Stimulated activated CD8-positive, alpha-beta memory T cell treated with anti-CD3 and anti-CD28 coated beads, Interleukin-12 subunit alpha, Interleukin-12 subunit beta, amount 100 ng/mL, for 24 hours (primary cell): ENCODE measurements around the gene BACH1.

Source experiments
- DNase-seq: peaks from one replicate; pipeline ENCODE4 v3.0.0-alpha.2; 2020; ENCODE audit errors: extremely low read depth

BACH1 gene

DNA sequence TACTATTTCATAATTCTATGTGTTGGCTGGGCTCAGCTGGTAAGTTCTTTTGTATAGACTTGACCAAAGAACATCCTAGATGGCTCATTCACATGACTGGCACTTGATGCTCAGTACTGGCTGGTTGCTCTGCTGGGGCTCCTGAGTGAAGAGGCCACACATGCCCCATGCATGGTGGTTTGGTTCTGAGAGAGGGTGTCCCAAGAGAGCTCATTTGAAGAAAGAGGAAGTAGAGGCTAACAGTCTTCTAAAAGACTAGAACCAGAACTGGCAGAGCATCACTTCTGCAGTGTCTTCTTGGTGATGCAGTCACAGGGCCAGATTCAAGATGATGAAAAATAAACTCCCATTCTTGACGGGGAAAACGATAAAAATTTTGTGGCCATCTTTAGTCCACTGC lies 5.2 kb upstream of the BACH1 start:
- no peak for DNase-seq

DNA sequence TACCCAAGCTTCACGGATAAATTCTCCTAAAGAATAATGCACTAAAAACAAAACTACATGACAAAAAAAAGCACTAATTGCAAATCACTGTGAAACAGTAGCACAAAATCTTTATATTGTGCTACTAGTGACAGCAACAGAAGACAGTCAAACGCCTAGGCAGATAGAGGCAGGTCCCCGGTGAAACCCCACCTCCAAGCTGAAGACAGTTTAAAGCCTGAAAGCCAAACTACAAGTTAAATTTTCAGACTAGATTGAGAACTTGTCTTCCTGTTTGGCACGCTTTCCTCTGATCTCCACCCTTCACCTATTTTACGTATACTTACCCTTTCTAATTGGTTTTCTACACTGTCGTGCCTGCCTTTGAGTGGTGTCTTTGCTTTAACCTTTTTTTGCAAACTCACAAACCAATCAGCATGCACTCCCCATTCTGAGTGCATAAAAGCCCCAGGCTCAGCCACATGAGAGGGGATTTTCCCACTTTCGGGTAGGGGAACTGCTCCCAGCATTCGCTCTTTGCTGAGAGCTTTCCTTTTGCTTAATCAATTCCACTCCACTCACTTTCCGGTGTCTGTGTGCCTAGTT lies 3.6 kb upstream of the BACH1 start:
- DNase-seq = no peak

DNA sequence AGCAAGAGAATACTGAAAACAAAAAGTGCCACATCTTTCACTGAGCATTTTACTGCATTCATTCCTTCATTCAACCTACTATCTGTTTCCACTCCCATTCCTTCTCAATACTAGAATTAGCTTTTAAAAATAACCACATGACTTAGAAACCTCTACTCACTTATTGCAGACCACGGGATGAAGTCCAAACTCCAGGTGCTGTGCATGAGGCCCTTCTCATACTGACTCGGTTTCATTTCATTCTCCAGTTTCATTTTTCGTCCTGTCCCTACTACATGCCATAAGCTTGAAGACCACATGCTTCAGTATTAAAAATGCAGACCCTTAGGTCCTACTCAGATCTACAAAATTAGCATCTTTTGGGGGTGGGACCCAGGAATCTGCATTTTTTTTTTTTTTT lies 2.3 kb upstream of the BACH1 start:
- DNase-seq = no peak

DNA sequence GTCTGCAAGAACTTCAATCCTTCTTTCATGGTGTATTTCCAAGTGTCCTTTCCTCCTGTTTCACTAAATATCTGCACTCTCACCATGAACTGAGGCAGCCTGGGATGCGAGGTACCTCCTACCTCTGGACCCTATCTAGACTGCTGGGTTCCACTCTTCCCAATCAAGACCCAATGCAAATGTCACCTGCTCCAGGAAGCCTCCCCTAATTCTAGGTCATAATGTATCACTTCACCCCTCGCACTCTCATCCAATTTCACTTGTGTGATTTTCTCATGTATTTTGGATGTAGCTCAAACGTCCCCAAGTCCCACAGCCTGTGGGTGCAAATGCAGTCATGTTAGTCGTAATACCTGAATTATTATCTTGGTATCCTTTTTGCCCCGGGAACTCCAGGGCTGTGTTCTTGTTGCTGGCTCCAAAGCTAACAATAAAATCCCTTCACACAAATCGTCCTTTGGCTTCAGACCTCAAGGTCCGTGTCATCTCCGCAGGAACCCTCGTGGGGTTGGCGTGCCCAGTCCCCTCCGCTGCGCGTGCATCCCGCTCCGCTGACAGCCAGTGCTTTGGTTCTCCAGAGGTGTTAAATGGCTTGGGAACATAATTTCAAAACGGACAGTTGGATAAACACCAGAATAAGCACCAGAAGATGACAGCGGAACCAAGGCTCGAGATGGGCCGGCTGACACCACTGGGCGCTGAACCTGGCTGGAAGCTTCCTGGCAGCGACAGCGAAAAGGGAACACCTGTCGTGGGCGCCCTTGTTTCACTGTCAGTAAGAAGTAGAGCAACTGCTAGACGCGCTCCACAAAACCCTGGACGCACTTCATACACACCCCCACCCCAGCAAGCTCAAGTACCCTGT lies 1.0 kb upstream of the BACH1 start:
- DNase-seq = no peak

DNA sequence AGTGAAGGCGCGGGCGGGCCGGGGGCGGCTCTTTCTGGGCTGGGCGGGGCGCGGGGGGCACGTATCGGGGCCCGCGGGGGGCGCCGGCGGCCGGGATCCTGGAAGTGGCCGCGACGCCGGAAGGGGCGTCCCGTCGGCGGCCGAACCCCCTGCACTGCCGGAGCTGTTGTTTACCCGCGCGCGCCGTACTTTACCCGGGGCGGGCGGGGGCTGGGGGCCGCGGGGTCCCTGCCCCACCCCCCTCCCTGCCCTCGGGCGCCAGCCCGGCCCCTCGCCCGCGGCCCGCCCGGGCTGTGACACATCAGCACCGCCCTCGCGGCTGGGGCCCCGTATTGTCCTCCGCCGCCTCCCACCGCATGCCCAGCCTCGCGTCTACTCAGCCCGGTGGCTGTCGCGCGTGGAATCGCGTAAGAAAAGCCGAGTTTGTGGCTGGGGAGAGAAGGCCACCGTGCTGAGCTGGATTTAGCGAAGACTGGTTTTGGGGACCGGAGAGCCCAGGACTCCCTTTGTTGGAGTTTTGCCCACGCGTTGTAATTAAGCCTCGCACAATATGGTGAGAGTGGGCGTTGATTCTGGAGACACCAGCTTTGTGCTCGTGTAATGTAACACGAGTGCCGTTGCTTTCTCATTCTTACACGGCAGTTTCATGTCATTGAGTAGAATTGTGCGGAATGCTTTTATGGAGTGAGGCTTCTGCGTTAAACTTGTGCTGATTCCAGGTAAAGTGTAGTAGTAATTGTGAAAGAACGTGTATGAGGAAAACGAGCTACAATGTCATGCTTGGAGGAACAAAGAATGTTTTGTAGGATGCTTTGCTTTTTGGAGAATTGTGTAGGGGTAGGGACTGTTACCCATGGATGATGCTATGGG lies 559 bp downstream of the BACH1 start:
- peak; percentile 30 for DNase-seq

DNA sequence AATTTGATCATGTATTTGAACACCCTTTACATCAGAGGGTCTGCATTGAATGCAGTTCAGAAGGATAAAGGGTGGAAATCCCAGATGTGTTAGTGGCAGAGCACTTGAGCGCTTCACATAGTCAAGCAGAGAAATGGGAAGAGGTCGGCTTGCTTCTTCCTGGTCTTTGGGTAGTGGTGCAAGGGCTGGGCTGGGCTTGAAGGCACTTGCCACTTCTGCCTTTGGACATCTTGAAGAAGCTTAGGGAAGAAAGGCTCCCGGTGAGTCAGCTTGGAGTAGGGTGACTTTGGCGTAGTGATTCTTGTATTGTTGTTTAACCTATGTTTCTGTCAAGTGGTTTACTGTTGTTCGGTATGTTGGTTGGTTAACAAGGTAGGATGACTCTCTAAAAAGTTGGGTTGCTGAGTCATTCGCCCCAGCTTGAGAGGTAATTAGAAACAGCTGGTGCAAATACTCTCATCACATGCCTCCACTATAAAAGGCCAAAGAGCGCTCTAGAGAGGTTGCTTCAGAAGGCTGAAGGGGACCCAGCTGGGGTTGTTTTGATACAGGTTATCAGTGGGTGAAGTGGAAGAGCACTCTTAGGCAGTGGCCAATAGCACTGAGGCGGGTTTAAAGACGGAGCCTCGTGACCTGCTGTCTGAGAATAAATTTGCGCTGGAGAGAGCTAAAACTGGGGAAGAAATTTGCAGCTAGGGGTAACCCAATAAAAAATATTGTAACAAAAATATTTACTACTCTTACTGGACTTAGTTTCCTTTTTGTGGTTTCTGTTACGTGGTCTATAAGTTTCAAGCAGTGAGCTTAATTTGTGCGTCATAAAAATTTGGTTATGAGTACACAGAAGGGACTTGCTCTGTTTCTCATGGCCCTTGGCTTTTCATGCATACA lies 1.4 kb downstream of the BACH1 start:
- no peak for DNase-seq

DNA sequence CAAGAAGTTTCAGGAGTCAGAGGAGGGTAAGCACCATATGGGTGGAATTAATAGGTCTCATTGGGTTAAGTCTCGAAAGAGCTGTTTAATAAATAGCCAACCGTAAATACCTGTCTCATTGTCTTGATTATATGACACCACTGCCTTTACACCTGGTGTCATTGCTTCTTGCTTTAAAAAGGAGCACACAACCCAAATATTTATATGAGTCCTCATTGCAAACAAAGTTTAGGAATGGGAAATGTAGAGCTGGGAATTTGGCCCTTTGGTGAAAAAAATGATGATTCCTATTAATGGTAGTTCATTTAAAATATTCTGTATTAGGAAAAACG lies 2.1 kb downstream of the BACH1 start:
- DNase-seq = no peak

DNA sequence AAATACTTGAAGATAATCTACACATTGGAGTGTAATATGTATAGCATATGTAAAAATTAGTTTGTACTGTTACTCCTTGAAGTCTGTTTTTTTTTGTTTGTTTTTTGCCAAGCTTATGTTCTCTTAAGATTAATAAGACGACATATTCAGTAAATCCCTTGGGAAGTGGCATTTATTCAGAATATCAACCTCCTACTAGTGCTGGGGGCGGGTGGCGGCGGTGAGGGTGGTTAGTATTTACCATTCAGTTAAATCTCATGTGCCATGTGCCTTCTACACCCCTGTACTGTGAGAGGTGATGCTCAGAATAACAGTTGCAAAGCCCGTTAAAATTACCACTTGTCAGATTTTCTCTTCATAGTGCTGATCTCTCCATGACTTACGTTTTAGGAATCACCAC lies 3.0 kb downstream of the BACH1 start:
- DNase-seq = no peak

DNA sequence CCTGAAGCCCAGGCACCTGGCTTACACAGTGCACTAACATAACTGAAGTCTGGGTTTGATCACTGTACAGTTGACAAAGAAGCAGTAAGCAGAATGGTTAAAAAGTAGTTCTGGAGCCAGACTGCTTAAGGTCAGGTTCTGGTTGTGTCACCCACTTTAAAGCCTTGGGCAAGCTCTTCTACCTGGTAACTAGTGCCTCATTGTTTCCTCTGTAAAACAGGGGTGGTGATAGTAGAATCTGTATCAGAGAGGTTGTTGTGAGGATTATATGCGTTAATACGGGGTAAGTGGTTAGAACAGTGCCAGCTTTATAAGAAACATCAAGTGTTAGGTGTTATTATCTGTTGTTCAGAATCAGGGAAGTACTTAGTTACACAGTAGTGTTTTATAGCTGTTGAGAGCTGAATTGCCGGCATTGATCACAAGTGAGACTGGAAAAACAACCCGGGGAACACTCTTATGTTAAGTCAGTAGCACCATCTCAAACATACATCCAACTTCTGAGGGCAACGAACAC lies 3.7 kb downstream of the BACH1 start:
- no peak for DNase-seq

DNA sequence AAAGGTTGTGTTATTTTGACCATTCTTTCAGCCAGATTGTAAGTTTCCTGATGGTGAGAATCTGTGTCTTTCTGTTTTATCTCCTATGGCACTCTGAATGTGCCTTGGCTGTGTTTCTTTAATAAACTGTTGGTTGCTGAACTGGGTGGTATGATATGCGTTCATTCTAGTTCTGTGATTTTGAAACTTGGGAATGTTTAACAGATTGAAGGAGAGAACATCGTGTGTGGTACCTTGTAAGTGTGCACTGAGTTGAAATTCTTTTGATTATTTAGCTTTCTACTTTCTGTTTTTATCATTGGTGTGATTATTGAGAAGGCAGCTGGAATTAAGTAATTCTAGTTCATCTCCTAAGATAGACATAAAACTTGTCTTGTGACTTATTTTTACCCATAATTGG lies 4.6 kb downstream of the BACH1 start:
- DNase-seq = no peak

DNA sequence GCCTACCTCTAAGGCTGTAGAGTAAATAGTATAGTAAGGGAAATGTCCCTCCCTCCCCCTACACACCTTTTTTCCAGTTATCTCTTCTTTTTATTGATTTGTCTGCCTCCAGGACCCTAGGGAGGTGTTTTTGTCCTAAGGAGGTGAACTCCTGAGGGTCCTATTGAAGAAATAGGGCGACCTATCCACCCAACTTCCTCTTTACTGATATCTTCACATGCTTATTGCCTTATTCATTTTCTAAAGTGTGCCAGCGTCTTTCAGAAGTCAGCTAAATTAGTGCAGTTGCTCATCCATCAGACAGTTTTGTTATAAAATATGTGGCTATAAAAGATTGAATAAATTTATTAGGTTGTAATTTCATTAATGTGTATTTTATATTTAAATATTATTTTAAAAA lies 5.9 kb downstream of the BACH1 start:
- DNase-seq = no peak

DNA sequence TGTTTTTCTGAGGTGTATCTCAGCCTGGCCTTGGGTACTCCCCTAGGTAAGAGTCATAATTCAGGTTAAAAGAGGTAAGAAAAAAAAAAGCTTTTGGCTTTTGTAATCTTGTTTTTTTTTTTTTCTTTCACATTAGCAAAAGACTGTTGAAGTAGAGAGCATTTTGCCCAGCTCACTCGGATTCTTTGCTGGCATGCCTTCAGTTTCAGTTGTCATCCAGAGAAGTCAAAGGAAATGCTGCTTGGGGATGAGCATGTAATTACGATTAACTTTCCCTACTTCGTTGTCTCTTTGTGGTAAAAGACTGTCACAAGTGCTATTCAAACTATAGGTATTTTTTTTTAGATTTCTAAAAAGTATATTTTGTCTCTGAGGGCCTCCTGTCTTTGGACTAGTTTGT lies 6.3 kb downstream of the BACH1 start:
- DNase-seq = no peak

DNA sequence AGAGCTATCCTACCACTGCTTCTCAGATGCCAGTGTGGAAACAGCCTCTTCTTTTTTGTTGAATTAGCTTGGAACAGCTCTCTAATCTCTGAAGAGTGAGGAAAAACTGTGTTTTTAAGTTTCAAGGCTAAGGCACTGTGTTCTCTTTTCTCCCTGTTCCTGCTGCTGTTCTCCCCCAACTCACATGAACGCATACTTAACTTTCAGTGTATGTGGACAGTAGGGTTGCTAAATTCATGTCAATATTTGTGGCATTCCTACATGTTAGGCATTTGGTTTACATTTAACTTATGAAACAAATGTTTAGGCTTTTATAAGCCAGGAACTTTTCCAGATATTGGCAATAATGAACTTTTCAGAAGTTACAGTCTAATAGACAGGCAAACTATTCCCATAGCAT lies 6.8 kb downstream of the BACH1 start:
- no peak for DNase-seq

DNA sequence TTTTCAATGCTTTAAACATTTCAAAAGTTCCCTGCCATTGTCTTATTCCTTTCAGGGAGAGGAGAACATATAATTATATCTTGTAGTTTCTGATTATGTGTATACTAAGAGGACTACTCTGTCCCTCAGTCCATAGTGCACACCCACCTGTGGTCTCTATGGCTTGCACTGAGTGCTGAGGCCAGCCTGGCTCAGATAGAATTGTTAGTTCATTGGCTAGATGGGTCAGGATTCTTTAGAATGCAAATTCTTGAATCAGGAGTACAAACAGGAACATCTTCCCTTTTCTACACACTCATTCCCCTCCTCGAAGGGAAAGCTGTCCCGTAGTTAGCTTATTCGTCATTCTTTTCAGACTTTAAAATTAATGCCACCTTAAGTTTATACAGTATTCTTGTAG lies 8.2 kb downstream of the BACH1 start:
- no peak for DNase-seq

DNA sequence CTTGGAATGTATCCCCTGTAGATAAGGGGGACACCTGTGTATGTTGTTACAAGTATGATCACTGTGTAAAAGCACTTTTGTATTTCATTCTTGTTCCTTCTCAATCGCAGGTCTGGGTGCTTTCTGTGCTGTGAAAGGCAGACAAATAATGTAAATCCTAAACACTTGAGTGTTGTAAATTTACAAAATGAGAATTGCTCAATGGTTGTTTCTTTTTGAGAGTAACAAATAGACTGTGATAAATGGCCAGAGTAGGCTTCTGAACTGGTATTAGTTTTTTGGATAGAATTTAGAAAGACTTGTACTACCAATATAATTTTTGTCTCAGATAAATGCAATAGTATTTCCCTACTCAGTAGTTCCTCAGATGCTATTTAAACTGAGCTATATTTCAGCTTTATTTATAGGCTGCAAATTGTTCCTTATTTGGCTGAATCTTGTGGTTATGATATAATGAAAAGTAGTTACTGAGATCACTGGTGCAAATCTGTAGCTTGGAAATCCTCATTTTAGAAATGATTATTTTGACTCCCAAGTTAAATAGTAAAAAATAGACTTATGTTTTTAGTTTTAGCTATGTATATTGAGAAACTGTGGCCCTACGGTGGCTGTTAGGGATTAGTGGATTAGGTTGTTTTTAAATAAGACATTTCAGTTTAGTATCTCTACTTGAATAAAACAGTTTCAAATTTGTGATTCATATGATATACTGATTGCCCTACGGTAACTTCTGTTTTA lies 9.2 kb downstream of the BACH1 start:
- DNase-seq = no peak

DNA sequence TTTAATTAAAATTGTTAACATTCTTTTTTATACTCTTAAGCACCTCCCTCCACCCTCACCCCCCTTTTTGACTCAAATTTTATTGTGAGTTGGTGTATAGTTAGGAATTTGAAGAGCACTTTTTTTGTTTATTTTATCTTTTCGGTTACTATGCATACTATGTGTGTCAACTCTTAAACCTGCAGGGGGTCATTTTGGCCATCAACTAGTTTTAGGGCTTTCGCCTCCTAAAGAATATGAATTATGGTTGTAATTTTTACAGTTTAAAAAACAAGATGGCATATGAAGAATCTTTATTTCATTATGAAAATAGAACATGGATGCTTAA lies 9.7 kb downstream of the BACH1 start:
- no peak for DNase-seq

DNA sequence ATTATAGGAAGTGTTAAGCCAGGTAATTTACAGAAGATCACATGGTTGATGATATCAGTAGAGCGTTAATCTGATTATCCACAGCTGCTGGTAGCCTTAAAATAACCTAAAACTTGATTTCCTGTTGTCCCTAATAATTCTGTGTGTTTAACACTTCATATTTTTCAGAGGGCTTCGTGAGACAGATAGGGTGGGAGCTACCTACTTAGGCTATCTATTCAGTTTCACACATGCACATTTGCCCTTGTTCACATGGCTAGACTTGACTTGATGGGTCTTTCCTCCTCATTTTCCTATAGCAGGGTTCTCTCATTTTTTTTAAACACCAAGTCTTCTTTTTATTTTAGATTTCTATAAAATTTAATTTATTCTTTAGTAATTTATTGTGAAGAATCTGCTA lies 11.0 kb downstream of the BACH1 start:
- no peak for DNase-seq

DNA sequence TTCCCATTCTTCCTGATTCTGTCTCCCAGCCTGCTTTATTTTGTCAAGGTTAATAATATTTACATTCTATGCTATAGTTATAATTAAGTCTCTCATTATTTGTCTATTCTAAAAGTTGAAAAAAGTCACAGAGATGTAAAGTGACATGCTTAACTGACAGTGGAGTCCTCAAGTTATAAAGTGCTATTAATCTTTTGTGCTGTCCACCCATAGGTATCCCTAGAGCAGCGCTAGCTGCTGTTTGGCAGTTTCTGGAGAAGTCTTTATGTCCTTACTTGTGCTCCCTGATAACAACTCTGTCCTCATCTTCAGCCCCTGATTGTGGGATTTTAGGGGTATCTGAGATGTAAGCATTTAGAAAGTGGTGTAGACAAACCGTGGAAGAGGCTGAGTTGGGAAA lies 13.1 kb downstream of the BACH1 start:
- no peak for DNase-seq

DNA sequence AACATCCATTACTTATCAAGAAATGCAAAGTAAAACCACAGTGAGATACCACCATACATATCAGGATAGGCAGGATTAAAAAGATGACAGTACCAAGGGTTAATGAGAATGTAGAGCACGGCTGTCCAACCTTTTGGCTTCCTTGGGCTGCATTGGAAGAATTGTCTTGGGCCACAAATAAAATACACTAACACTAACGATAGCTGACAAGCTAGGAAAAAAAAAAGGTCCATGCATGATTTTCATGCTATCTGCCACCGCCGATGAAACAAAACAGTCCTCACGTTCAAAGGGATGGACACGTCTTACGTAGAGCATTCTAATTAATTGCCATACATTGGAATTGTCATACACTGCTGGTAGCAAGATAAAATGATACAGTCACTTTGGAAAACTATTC lies 14.3 kb downstream of the BACH1 start:
- DNase-seq = no peak

DNA sequence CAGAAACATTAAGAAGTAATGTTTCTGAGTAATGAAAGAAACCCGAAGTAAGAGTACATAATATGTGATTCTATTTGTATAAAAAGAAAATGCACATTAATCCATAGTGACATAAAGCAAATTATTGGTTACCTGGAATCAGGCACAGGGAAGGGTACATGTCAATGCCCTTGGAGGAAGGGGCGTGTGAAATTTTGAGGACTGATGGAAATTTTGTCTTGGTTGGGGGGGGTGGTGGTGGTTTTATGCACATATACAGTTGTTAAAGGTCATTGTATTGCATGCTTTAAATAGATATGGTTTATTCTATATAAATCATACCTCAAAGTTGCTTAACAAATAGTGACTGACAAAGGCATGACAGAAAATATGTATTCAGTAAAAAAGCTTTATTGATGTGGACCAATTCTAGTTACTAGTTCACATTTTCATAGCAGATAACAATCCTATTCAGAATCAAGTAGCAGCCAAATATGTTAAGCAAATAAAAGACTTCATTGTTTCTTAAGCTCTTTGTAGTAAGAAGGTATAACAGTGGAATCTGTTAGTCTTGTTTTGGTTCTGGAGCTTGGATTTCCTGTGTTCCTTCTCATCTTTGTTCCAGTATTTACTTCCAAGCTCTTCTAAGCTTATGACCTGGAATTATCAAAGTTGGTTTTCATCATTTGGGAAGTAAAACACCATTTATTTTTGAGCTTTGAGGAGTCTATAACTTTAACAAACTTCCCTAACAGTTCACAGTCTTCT lies 15.1 kb downstream of the BACH1 start:
- no peak for DNase-seq
